Keratinocyte (primary cell): Measurements from ENCODE around the gene SCNN1B. TPM values are rescaled to one million over a fixed set of nuclear protein-coding genes. Genes with fewer than 3 reads are reported as not detected.
"Not testable (repeated sequence)": the region's sequence is repeated elsewhere in the genome, so short reads cannot be mapped to it uniquely, and the experiment has no call there.

Experiments used
- DNase-seq: peaks from one replicate; pipeline ENCODE4 v3.0.0-alpha.2; 2011; ENCODE audit warnings: low read depth, missing footprints, low spot score
- FAIRE-seq: peaks from 2 replicates; lab custom pipeline; 2011; peaks lifted over from hg19 to GRCh38; lab: Jason Lieb, UNC
- H2AFZ ChIP-seq: 2 replicates; pipeline ENCODE4 v1.6.0; 2012; ENCODE audit warnings: low read length, control low read depth, inconsistent platforms; ENCODE audit not compliant: control insufficient read depth
- H3K27ac ChIP-seq: 2 replicates; pipeline ENCODE4 v1.5.1; 2011; ENCODE audit warnings: low read length; ENCODE audit not compliant: control insufficient read depth, insufficient read depth
- H3K27me3 ChIP-seq: 3 replicates; pipeline ENCODE4 v1.6.0; 2011; ENCODE audit warnings: low read length; ENCODE audit not compliant: control insufficient read depth, insufficient read depth; ENCODE audit errors: extremely low read depth
- H3K36me3 ChIP-seq, 2 experiments: 2 replicates in 1 of 2; 3 replicates in 1 of 2; pipeline ENCODE4 v1.5.1; 2011; ENCODE audit warnings: low read length in 2 of 2, mild to moderate bottlenecking in 1 of 2; ENCODE audit not compliant: control insufficient read depth in 2 of 2, insufficient read depth in 2 of 2; ENCODE audit errors: extremely low read depth in 1 of 2
- H3K4me1 ChIP-seq: 3 replicates; pipeline ENCODE4 v1.5.1; 2011; ENCODE audit warnings: low read length; ENCODE audit not compliant: control insufficient read depth, insufficient read depth; ENCODE audit errors: extremely low read depth
- H3K4me2 ChIP-seq: 3 replicates; pipeline ENCODE4 v1.6.0; 2011; ENCODE audit warnings: low read depth, low read length; ENCODE audit not compliant: control insufficient read depth, insufficient read depth; ENCODE audit errors: extremely low read depth
- H3K4me3 ChIP-seq, 3 experiments: fragments of 200-600 bp in 1 of 3; sonication (generic) in 1 of 3; 2 replicates in 2 of 3; 3 replicates in 1 of 3; pipeline ENCODE4 v1.5.1; 2011 to 2016; ENCODE audit warnings: low read length in 3 of 3, mild to moderate bottlenecking in 3 of 3, control low read depth in 2 of 3, inconsistent platforms in 1 of 3, low read depth in 1 of 3, mixed read lengths in 1 of 3, mixed run types in 1 of 3, moderate library complexity in 1 of 3; ENCODE audit not compliant: control insufficient read depth in 2 of 3, insufficient read depth in 2 of 3; ENCODE audit errors: extremely low read depth in 1 of 3
- H3K79me2 ChIP-seq: 2 replicates; pipeline ENCODE4 v1.6.0; 2012; ENCODE audit warnings: low read length; ENCODE audit not compliant: control insufficient read depth, insufficient read depth
- H3K9ac ChIP-seq: 3 replicates; pipeline ENCODE4 v1.6.0; 2011; ENCODE audit warnings: low read length; ENCODE audit not compliant: control insufficient read depth, insufficient read depth; ENCODE audit errors: extremely low read depth
- H3K9me1 ChIP-seq: 3 replicates; pipeline ENCODE4 v1.6.0; 2011; ENCODE audit warnings: low read length; ENCODE audit not compliant: control insufficient read depth, insufficient read depth; ENCODE audit errors: extremely low read depth
- H3K9me3 ChIP-seq: 2 replicates; pipeline ENCODE4 v1.5.1; 2012; ENCODE audit warnings: low read depth, low read length; ENCODE audit not compliant: control insufficient read depth
- H4K20me1 ChIP-seq: 3 replicates; pipeline ENCODE4 v1.6.0; 2011; ENCODE audit warnings: low read length; ENCODE audit not compliant: control insufficient read depth, insufficient read depth; ENCODE audit errors: extremely low read depth
- CTCF ChIP-seq, 3 experiments: IDR thresholded peaks in 1 of 3; conservative IDR thresholded peaks in 1 of 3; optimal IDR thresholded peaks in 1 of 3; 2 replicates in 2 of 3; 3 replicates in 1 of 3; pipeline versions ENCODE3 to v1.5.1; 2011; ENCODE audit warnings: low read length in 3 of 3, mild to moderate bottlenecking in 3 of 3, moderate library complexity in 2 of 3, control low read depth in 1 of 3, inconsistent platforms in 1 of 3; ENCODE audit not compliant: insufficient read depth in 2 of 3; ENCODE audit errors: extremely low read depth in 1 of 3
- EZH2 ChIP-seq: IDR thresholded peaks from one replicate; pipeline ENCODE4 v1.6.1; 2012; ENCODE audit warnings: inconsistent platforms, mild to moderate bottlenecking, low read length, moderate library complexity
- dilution Hi-C: fragments of 300-500 bp; cut with MboI; formaldehyde crosslinking; loops from one replicate; pipeline ENCODE4 v1.7.0; 2020; ENCODE audit warnings: low sequenced_read_pairs; ENCODE audit not compliant: extremely low pct_ligation_motif_present
- polyA plus RNA-seq, 5 experiments: library from polyadenylated mRNA; depleted of rRNA in 3 of 5; stranded (reverse) in 3 of 5; stranded (forward) in 1 of 5; unstranded in 1 of 5; fragments of >200 nt; gene quantifications; 1 replicate in 1 of 5; 2 replicates in 3 of 5; 3 replicates in 1 of 5; pipeline versions ENCODE4 v1.2.1 to v1.2.3, GENCODE V29; 2011 to 2012; ENCODE audit warnings: missing spikeins in 2 of 5, low read depth in 1 of 5, low replicate concordance in 1 of 5

Gene SCNN1B
- polyA plus RNA-seq, 1 donor (not counting 4 experiments of a cell fraction or from before 2014, with no cell fraction given), result 0.92 TPM

GRCh38 chr16:23389201-23389600, 87.1 kb downstream of the SCNN1B start:
- no peak overlapping the region for H3K4me3 ChIP-seq
- no peak overlapping the region for H2AFZ ChIP-seq
- H4K20me1 ChIP-seq, result no peaks in the 10 kb centered on the region
- H3K9ac ChIP-seq, result no peak overlapping the region
- H3K4me1 ChIP-seq, result no peaks in the 10 kb centered on the region
- no peaks in the 10 kb centered on the region for H3K27me3 ChIP-seq
- dilution Hi-C loops, result loop anchor here (25.0 kb wide), 1 partner anchor 227 kb away; no protein-coding TSS in a partner anchor
- H3K9me3 ChIP-seq, result no peaks in the 10 kb centered on the region
- H3K9me1 ChIP-seq, result no peaks in the 10 kb centered on the region
- H3K27ac ChIP-seq, result no peak overlapping the region
- no peak for FAIRE-seq
- H3K79me2 ChIP-seq, result no peaks in the 10 kb centered on the region
- no peak for TF ChIP-seq CTCF (optimal IDR thresholded peaks at IDR 0.05 in 1 of 3, IDR thresholded peaks at IDR 0.05 in 1 of 3, conservative IDR thresholded peaks at IDR 0.05 in 1 of 3; ENCODE audit: extremely low read depth in 1 of 3, insufficient read depth in 2 of 3, low read length in 3 of 3)
- no peak for TF ChIP-seq EZH2
- H3K4me2 ChIP-seq, result no peak overlapping the region
- peaks cover 14 to 15% of the 10 kb centered on the region in 2 experiments for H3K36me3 ChIP-seq
- no peak for DNase-seq

GRCh38 chr16:23389936-23390335, 87.8 kb downstream of the SCNN1B start:
- dilution Hi-C loops, result loop anchor here (25.0 kb wide), 1 partner anchor 228 kb away; no protein-coding TSS in a partner anchor
- FAIRE-seq, H3K4me3 ChIP-seq, H3K9me3 ChIP-seq, H3K27me3 ChIP-seq, H3K27ac ChIP-seq, H4K20me1 ChIP-seq, H3K4me1 ChIP-seq, H3K9ac ChIP-seq, H3K4me2 ChIP-seq, DNase-seq, H2AFZ ChIP-seq, H3K9me1 ChIP-seq, H3K79me2 ChIP-seq: not testable (repeated sequence)
- H3K36me3 ChIP-seq, result peaks cover 14 to 15% of the 10 kb centered on the region in 2 experiments
